Suprapubic skin (tissue), 4 donors: Measurements from ENCODE around the gene RLN3.

Experiments used
- CTCF ChIP-seq, 2 donors: fragments of 200-600 bp in 1 of 2; fragments of 450-650 bp in 1 of 2; sonication (generic) in 1 of 2; IDR thresholded peaks; one replicate each; pipeline ENCODE4 v1.5.1; 2016 to 2019; ENCODE audit warnings: antibody characterized with exemption in 2 of 2, mild to moderate bottlenecking in 1 of 2, moderate library complexity in 1 of 2
- EP300 ChIP-seq: sonication (generic); formaldehyde crosslinking; IDR thresholded peaks from one replicate; pipeline ENCODE4 v1.6.1; 2017; ENCODE audit warnings: antibody characterized with exemption
- POLR2A ChIP-seq, 2 donors: fragments of 450-650 bp; IDR thresholded peaks; one replicate each; pipeline ENCODE4 v1.6.1; 2017; ENCODE audit warnings: antibody characterized with exemption in 2 of 2, mild to moderate bottlenecking in 2 of 2, moderate library complexity in 2 of 2
- POLR2AphosphoS5 ChIP-seq, 3 donors: sonication (generic); formaldehyde crosslinking; IDR thresholded peaks; one replicate each; pipeline ENCODE4 v1.6.1; 2017; ENCODE audit warnings: antibody characterized with exemption in 3 of 3

- TF ChIP-seq POLR2AphosphoS5 (IDR thresholded peaks at IDR 0.05) = no peak
- TF ChIP-seq CTCF (IDR thresholded peaks at IDR 0.05) = no peak
- TF ChIP-seq POLR2A (IDR thresholded peaks at IDR 0.05) = no peak
- no peak for TF ChIP-seq EP300
Measured at GRCh38 chr19:13997631-13997962, 30.4 kb upstream of the RLN3 start.
